Tibial nerve (tissue), 4 donors: ENCODE results near the gene NOP53.

Source experiments
- EP300 ChIP-seq, 2 donors: sonication (generic); formaldehyde crosslinking; IDR thresholded peaks; one replicate each; pipeline ENCODE4 v1.6.1; 2017; ENCODE audit warnings: antibody characterized with exemption in 2 of 2, mild to moderate bottlenecking in 1 of 2
- POLR2A ChIP-seq, 2 donors: fragments of 450-650 bp; IDR thresholded peaks; one replicate each; pipeline ENCODE4 v1.6.1; 2017; ENCODE audit warnings: antibody characterized with exemption in 2 of 2, mild to moderate bottlenecking in 2 of 2, moderate library complexity in 2 of 2
- TF ChIP-seq, protein P1 (sequence below), 5 experiments: fragments of 200-600 bp in 3 of 5; fragments of 450-650 bp in 2 of 5; sonication (generic) in 3 of 5; IDR thresholded peaks; one replicate each; pipeline ENCODE4 v1.5.1; 2016 to 2019; ENCODE audit warnings: antibody characterized with exemption in 5 of 5, mild to moderate bottlenecking in 3 of 5, moderate library complexity in 2 of 5

DNA sequence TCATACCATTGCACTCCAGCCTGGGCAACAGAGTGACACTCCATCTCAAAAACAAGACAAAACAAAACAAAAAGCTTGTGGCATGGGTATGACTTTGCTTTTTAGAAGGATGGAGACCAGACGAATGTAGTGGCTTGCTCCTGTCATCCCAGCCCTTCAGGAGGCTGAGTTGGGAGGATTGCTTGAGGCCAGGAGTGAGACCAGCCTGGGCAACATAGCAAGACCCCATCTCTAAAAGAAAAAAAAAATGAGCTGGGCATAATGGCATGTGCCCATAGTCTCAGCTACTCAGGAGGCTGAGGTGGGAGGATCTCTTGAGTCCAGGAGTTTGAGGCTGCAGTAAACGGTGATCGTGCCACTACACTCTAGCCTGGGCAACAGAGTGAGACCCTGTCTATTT lies 16.8 kb downstream of the NOP53 start:
- TF ChIP-seq POLR2A (IDR thresholded peaks at IDR 0.05) (no peak), EP300 (IDR thresholded peaks at IDR 0.05) (no peak)
- TF ChIP-seq, protein P1, sequence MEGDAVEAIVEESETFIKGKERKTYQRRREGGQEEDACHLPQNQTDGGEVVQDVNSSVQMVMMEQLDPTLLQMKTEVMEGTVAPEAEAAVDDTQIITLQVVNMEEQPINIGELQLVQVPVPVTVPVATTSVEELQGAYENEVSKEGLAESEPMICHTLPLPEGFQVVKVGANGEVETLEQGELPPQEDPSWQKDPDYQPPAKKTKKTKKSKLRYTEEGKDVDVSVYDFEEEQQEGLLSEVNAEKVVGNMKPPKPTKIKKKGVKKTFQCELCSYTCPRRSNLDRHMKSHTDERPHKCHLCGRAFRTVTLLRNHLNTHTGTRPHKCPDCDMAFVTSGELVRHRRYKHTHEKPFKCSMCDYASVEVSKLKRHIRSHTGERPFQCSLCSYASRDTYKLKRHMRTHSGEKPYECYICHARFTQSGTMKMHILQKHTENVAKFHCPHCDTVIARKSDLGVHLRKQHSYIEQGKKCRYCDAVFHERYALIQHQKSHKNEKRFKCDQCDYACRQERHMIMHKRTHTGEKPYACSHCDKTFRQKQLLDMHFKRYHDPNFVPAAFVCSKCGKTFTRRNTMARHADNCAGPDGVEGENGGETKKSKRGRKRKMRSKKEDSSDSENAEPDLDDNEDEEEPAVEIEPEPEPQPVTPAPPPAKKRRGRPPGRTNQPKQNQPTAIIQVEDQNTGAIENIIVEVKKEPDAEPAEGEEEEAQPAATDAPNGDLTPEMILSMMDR (IDR thresholded peaks at IDR 0.05) = no peak
